NT2/D1 (cell line): Measurements from ENCODE around the gene GPATCH2.

ENCODE experiments used
- DNase-seq: peaks from one replicate; pipeline ENCODE4 v3.0.0-alpha.2; 2011; ENCODE audit warnings: low read depth, low spot score
- H3K27me3 ChIP-seq: 2 replicates; pipeline ENCODE4 v1.6.0; 2011; ENCODE audit warnings: mild to moderate bottlenecking; ENCODE audit not compliant: insufficient read length, insufficient read depth
- H3K36me3 ChIP-seq: 2 replicates; pipeline ENCODE4 v1.6.1; 2011; ENCODE audit warnings: mild to moderate bottlenecking, low read length, mixed read lengths; ENCODE audit not compliant: insufficient read depth, insufficient read length
- H3K4me1 ChIP-seq: 2 replicates; pipeline ENCODE4 v1.5.1; 2011; ENCODE audit not compliant: insufficient read depth, insufficient read length
- H3K4me3 ChIP-seq: 2 replicates; pipeline ENCODE4 v1.5.1; 2011; ENCODE audit warnings: low read depth; ENCODE audit not compliant: insufficient read length
- H3K9ac ChIP-seq: 2 replicates; pipeline ENCODE4 v1.6.0; 2011; ENCODE audit warnings: low read depth; ENCODE audit not compliant: insufficient read length
- H3K9me3 ChIP-seq: 2 replicates; pipeline ENCODE4 v1.5.1; 2011; ENCODE audit warnings: mild to moderate bottlenecking, low read length; ENCODE audit not compliant: insufficient read depth
- SUZ12 ChIP-seq: IDR thresholded peaks from 2 replicates; pipeline ENCODE4 v1.6.1; 2011; ENCODE audit not compliant: insufficient read length, insufficient read depth; ENCODE audit errors: extremely low read depth
- YY1 ChIP-seq: IDR thresholded peaks from 2 replicates; pipeline ENCODE4 v1.6.1; 2011; ENCODE audit not compliant: insufficient read length, insufficient read depth
- ZNF274 ChIP-seq: IDR thresholded peaks from 2 replicates; pipeline ENCODE4 v1.6.1; 2011; ENCODE audit warnings: mild to moderate bottlenecking, low read depth, low read length

GPATCH2 gene

GRCh38 chr1:217465102-217465501 lies 165.8 kb downstream of the GPATCH2 start:
- TF ChIP-seq ZNF274 (no peak), SUZ12 (no peak), YY1 (no peak)
- H3K27me3 ChIP-seq = no peaks in the 10 kb centered on the region
- no peaks in the 10 kb centered on the region for H3K36me3 ChIP-seq
- H3K9me3 ChIP-seq = peaks cover 5% of the 10 kb centered on the region; the same call in 1 of the 2 replicates
- no peak overlapping the region for H3K9ac ChIP-seq
- no peaks in the 10 kb centered on the region for H3K4me1 ChIP-seq
- no peak overlapping the region for H3K4me3 ChIP-seq
- no peak for DNase-seq

- no peak for TF ChIP-seq YY1
- no peak for TF ChIP-seq SUZ12
- no peak for TF ChIP-seq ZNF274
- Histone ChIP-seq H3K4me1 (no peaks in the 10 kb centered on the region), H3K36me3 (no peaks in the 10 kb centered on the region), H3K9me3 (peaks cover 5% of the 10 kb centered on the region; the same call in 1 of the 2 replicates), H3K9ac (no peak overlapping the region), H3K27me3 (no peaks in the 10 kb centered on the region), H3K4me3 (no peak overlapping the region)
- no peak for DNase-seq
These were observed 168.2 kb downstream of the GPATCH2 start for GRCh38 chr1:217462666-217463065.

GRCh38 chr1:217462159-217462558 lies 168.7 kb downstream of the GPATCH2 start:
- TF ChIP-seq ZNF274 (no peak), SUZ12 (no peak), YY1 (no peak)
- no peak for DNase-seq
- Histone ChIP-seq H3K4me1 (no peaks in the 10 kb centered on the region), H3K9ac (no peak overlapping the region), H3K9me3 (peaks cover 5% of the 10 kb centered on the region; the same call in 1 of the 2 replicates), H3K36me3 (no peaks in the 10 kb centered on the region), H3K4me3 (no peak overlapping the region), H3K27me3 (no peaks in the 10 kb centered on the region)

- H3K4me3 ChIP-seq = no peak overlapping the region
- no peaks in the 10 kb centered on the region for H3K9me3 ChIP-seq
- H3K36me3 ChIP-seq = no peaks in the 10 kb centered on the region
- DNase-seq = no peak
- no peaks in the 10 kb centered on the region for H3K27me3 ChIP-seq
- H3K4me1 ChIP-seq = no peaks in the 10 kb centered on the region
- H3K9ac ChIP-seq = no peak overlapping the region
- TF ChIP-seq YY1 = no peak
- TF ChIP-seq ZNF274 = no peak
These were observed 173.9 kb downstream of the GPATCH2 start for GRCh38 chr1:217457016-217457415.

- Histone ChIP-seq H3K36me3 (no peaks in the 10 kb centered on the region), H3K4me1 (no peaks in the 10 kb centered on the region), H3K9ac (no peak overlapping the region), H3K27me3 (no peaks in the 10 kb centered on the region), H3K4me3 (no peak overlapping the region), H3K9me3 (no peaks in the 10 kb centered on the region)
- TF ChIP-seq SUZ12 = no peak
- TF ChIP-seq ZNF274 = no peak
- TF ChIP-seq YY1 = no peak
- no peak for DNase-seq
These were observed 174.6 kb downstream of the GPATCH2 start for GRCh38 chr1:217456261-217456660.

GRCh38 chr1:217453816-217454215 lies 177.1 kb downstream of the GPATCH2 start:
- Histone ChIP-seq H3K36me3 (no peaks in the 10 kb centered on the region), H3K27me3 (no peaks in the 10 kb centered on the region), H3K4me3 (no peak overlapping the region), H3K9me3 (no peaks in the 10 kb centered on the region), H3K4me1 (no peaks in the 10 kb centered on the region), H3K9ac (no peak overlapping the region)
- no peak for TF ChIP-seq ZNF274
- DNase-seq = no peak

GRCh38 chr1:217449370-217449769 lies 181.5 kb downstream of the GPATCH2 start:
- TF ChIP-seq YY1 = no peak
- no peak for TF ChIP-seq SUZ12
- TF ChIP-seq ZNF274 = no peak
- H3K9me3 ChIP-seq = no peaks in the 10 kb centered on the region
- H3K36me3 ChIP-seq = peaks cover 4% of the 10 kb centered on the region
- no peak overlapping the region for H3K4me3 ChIP-seq
- no peak overlapping the region for H3K9ac ChIP-seq
- no peak for DNase-seq
- H3K27me3 ChIP-seq = no peaks in the 10 kb centered on the region
- H3K4me1 ChIP-seq = no peaks in the 10 kb centered on the region

GRCh38 chr1:217443845-217444244 lies 187.0 kb downstream of the GPATCH2 start:
- Histone ChIP-seq H3K4me1 (no peaks in the 10 kb centered on the region), H3K36me3 (peaks cover 4% of the 10 kb centered on the region)

More at GRCh38 chr1:217443845-217444244, 187.0 kb downstream of the GPATCH2 start:
- DNase-seq = no peak
- no peak overlapping the region for H3K4me3 ChIP-seq
- no peaks in the 10 kb centered on the region for H3K9me3 ChIP-seq
- no peak overlapping the region for H3K9ac ChIP-seq
- no peaks in the 10 kb centered on the region for H3K27me3 ChIP-seq
- TF ChIP-seq SUZ12 = no peak
- no peak for TF ChIP-seq YY1
- TF ChIP-seq ZNF274 = no peak
